HG02798 (cell line): ENCODE measurements around the gene PDE6D.
"Not testable (repeated sequence)": the region's sequence is repeated elsewhere in the genome, so short reads cannot be mapped to it uniquely, and the experiment has no call there.

ENCODE experiments used
- ATAC-seq: cut with Tn5 transposase; IDR thresholded peaks from one replicate; pipeline ENCODE4 v1.9.1; 2021; ENCODE audit warnings: mild to moderate bottlenecking; ENCODE audit not compliant: unreplicated experiment, poor library complexity

The PDE6D gene

GRCh38 chr2:231780123-231780908 lies 766 bp downstream of the PDE6D start:
- ATAC-seq: no peak

- no peak for ATAC-seq
Observed at GRCh38 chr2:231769170-231770136, 11.6 kb downstream of the PDE6D start.

GRCh38 chr2:231765496-231765929 lies 15.6 kb downstream of the PDE6D start:
- ATAC-seq: no peak

GRCh38 chr2:231764760-231765159 lies 16.3 kb downstream of the PDE6D start:
- no peak for ATAC-seq

GRCh38 chr2:231764124-231764523 lies 17.0 kb downstream of the PDE6D start:
- no peak for ATAC-seq

GRCh38 chr2:231761735-231762134 lies 19.3 kb downstream of the PDE6D start:
- no peak for ATAC-seq

GRCh38 chr2:231752061-231752460 lies 29.0 kb downstream of the PDE6D start:
- ATAC-seq: no peak

- no peak for ATAC-seq
Observed at GRCh38 chr2:231751042-231751815, 29.9 kb downstream of the PDE6D start.

- ATAC-seq: not testable (repeated sequence)
Observed at GRCh38 chr2:231749016-231749415, 32.1 kb downstream of the PDE6D start.

- ATAC-seq: not testable (repeated sequence)
Observed at GRCh38 chr2:231748153-231748896, 32.8 kb downstream of the PDE6D start.

GRCh38 chr2:231745303-231746038 lies 35.6 kb downstream of the PDE6D start:
- no peak for ATAC-seq

GRCh38 chr2:231743376-231744116 lies 37.5 kb downstream of the PDE6D start:
- no peak for ATAC-seq

- no peak for ATAC-seq
Observed at GRCh38 chr2:231737761-231738160, 43.3 kb downstream of the PDE6D start.

- no peak for ATAC-seq
Observed at GRCh38 chr2:231732604-231733003, 48.5 kb downstream of the PDE6D start.

- no peak for ATAC-seq
Observed at GRCh38 chr2:231727621-231728020, 53.5 kb downstream of the PDE6D start.

GRCh38 chr2:231726276-231726675 lies 54.8 kb downstream of the PDE6D start:
- no peak for ATAC-seq

GRCh38 chr2:231725476-231725875 lies 55.6 kb downstream of the PDE6D start:
- ATAC-seq: no peak

- no peak for ATAC-seq
Observed at GRCh38 chr2:231722721-231723307, 58.3 kb downstream of the PDE6D start.
